Activated CD4-positive, alpha-beta memory T cell treated with anti-CD3 and anti-CD28 coated beads, Interleukin-2, amount 10 ng/mL, durations not matched to agents 7 days and 5 days (primary cell): ENCODE results near the gene MND1. TPM values are rescaled to one million over a fixed set of nuclear protein-coding genes. Genes with fewer than 3 reads are reported as not detected.

Experiments
- CTCF ChIA-PET: fragments of 350-600 bp; sonication (Branson Sonifier 250); formaldehyde crosslinking; loops from one replicate; lab custom pipeline; 2021; ENCODE audit warnings: antibody characterized with exemption, inconsistent platforms; lab: Charles Lee
- POLR2A ChIA-PET: fragments of 350-600 bp; sonication (Branson Sonifier 250); formaldehyde crosslinking; loops from one replicate; lab custom pipeline; 2021; ENCODE audit warnings: antibody characterized with exemption; lab: Charles Lee
- DNase-seq: peaks from one replicate; pipeline ENCODE4 v3.0.0-alpha.2; 2020
- H3K27ac Mint-ChIP-seq: one replicate; pipeline ENCODE4 v1.8.0; 2021; ENCODE audit warnings: mild to moderate bottlenecking, mixed read lengths
- H3K27me3 Mint-ChIP-seq: one replicate; pipeline ENCODE4 v1.8.0; 2021; ENCODE audit warnings: mixed read lengths
- H3K36me3 Mint-ChIP-seq: one replicate; pipeline ENCODE4 v1.8.0; 2021; ENCODE audit warnings: low read depth, mixed read lengths
- H3K4me1 Mint-ChIP-seq: one replicate; pipeline ENCODE4 v1.8.0; 2021; ENCODE audit warnings: mixed read lengths
- H3K4me3 Mint-ChIP-seq: one replicate; pipeline ENCODE4 v1.8.0; 2021; ENCODE audit warnings: mild to moderate bottlenecking, mixed read lengths
- H3K9me3 Mint-ChIP-seq: one replicate; pipeline ENCODE4 v1.8.0; 2021; ENCODE audit warnings: mixed read lengths
- total RNA-seq, 2 experiments: library from RNA; stranded (reverse); gene quantifications; one replicate each; pipeline ENCODE4 v1.2.3, GENCODE V29; 2021

MND1 gene
- total RNA-seq, 2 experiments from 2014 or later: 20.8 to 21.7 TPM

- no peak for DNase-seq
- H3K4me1 Mint-ChIP-seq: no peaks in the 10 kb centered on the region
- POLR2A ChIA-PET: no interaction called here
- no peak overlapping the region for H3K4me3 Mint-ChIP-seq
- no peaks in the 10 kb centered on the region for H3K9me3 Mint-ChIP-seq
- peaks cover 12% of the 10 kb centered on the region for H3K36me3 Mint-ChIP-seq
- no peak overlapping the region for H3K27ac Mint-ChIP-seq
- CTCF ChIA-PET: no interaction called here
- no peaks in the 10 kb centered on the region for H3K27me3 Mint-ChIP-seq
Observed at GRCh38 chr4:153385784-153386183, 41.3 kb downstream of the MND1 start.

DNA sequence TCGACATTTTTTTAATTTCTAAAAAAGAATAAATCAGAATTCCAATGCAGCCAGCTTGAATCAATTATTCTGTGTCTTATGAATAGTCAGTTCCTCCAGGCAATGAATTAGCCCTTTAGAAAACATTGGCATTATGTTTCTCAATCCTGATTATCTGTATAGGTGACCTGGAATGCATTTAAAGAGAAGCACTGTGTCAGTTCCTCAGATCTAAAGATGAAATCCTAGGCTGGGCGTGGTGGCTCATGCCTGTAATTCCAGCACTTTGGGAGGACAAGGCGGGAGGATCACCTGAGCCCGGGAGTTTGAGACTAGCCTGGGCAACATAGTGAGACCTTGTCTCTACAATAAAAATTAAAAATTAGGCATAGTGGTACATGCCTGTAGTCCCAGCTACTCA, 43.5 kb downstream of the MND1 start:
- CTCF ChIA-PET: no interaction called here
- Mint-ChIP-seq H3K4me1 (no peaks in the 10 kb centered on the region), H3K27me3 (no peaks in the 10 kb centered on the region), H3K9me3 (no peaks in the 10 kb centered on the region), H3K27ac (no peak overlapping the region), H3K4me3 (no peak overlapping the region), H3K36me3 (peaks cover 19% of the 10 kb centered on the region)
- POLR2A ChIA-PET: no interaction called here
- DNase-seq: no peak

DNA sequence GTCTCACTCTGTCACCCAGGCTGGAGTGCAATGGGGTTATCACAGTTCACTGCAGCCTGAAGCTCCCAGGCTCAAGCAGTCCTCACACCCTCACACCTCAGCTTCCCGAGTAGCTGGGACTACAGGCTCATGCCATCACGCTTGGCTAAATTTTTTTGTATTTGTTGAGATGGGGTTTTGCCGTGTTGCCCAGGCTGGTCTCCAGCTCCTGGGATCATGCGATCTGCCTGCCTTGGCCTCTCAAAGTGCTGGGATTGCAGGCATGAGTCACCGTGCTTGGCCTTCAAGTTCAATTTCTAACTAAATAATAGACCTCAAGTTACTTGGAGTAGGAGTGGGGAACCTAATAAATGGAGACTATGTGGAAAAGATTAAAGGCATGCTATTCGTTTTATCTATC, 48.9 kb downstream of the MND1 start:
- H3K4me1 Mint-ChIP-seq: peaks cover 3% of the 10 kb centered on the region
- ChIA-PET POLR2A (no interaction called here), CTCF (interaction anchor here (0.6 to 0.8 kb wide), 2 partner anchors 16 to 46 kb away, joined by 3 read pairs; no protein-coding TSS in a partner anchor)
- DNase-seq: no peak
- H3K4me3 Mint-ChIP-seq: no peak overlapping the region
- H3K27me3 Mint-ChIP-seq: no peaks in the 10 kb centered on the region
- no peak overlapping the region for H3K27ac Mint-ChIP-seq
- H3K36me3 Mint-ChIP-seq: peaks cover 10% of the 10 kb centered on the region
- H3K9me3 Mint-ChIP-seq: no peaks in the 10 kb centered on the region

- Mint-ChIP-seq H3K27ac (no peak overlapping the region), H3K4me1 (peaks cover 3% of the 10 kb centered on the region), H3K4me3 (no peak overlapping the region), H3K36me3 (peaks cover 14% of the 10 kb centered on the region), H3K27me3 (no peaks in the 10 kb centered on the region), H3K9me3 (no peaks in the 10 kb centered on the region)
- no peak for DNase-seq
- ChIA-PET CTCF (no interaction called here), POLR2A (no interaction called here)
Observed at GRCh38 chr4:153394945-153395344, 50.5 kb downstream of the MND1 start.

GRCh38 chr4:153398713-153399112, 54.2 kb downstream of the MND1 start:
- Mint-ChIP-seq H3K36me3 (peaks cover 8% of the 10 kb centered on the region), H3K27me3 (no peaks in the 10 kb centered on the region), H3K9me3 (no peaks in the 10 kb centered on the region), H3K4me1 (peaks cover 3% of the 10 kb centered on the region), H3K27ac (no peak overlapping the region), H3K4me3 (no peak overlapping the region)
- no peak for DNase-seq
- CTCF ChIA-PET: interaction anchor here (1.1 kb wide), 1 partner anchor 53 kb away, joined by 3 read pairs; no protein-coding TSS in a partner anchor
- POLR2A ChIA-PET: no interaction called here

- ChIA-PET POLR2A (no interaction called here), CTCF (no interaction called here)
- DNase-seq: no peak
- no peak overlapping the region for H3K4me3 Mint-ChIP-seq
- H3K27me3 Mint-ChIP-seq: no peaks in the 10 kb centered on the region
- no peaks in the 10 kb centered on the region for H3K9me3 Mint-ChIP-seq
- peaks cover 5% of the 10 kb centered on the region for H3K36me3 Mint-ChIP-seq
- peaks cover 3% of the 10 kb centered on the region for H3K4me1 Mint-ChIP-seq
- no peak overlapping the region for H3K27ac Mint-ChIP-seq
Observed at GRCh38 chr4:153399358-153399757, 54.9 kb downstream of the MND1 start.

- Mint-ChIP-seq H3K27ac (no peak overlapping the region), H3K4me1 (no peaks in the 10 kb centered on the region), H3K4me3 (no peak overlapping the region), H3K9me3 (no peaks in the 10 kb centered on the region), H3K27me3 (no peaks in the 10 kb centered on the region), H3K36me3 (peaks cover 12% of the 10 kb centered on the region)
- DNase-seq: no peak
- ChIA-PET POLR2A (no interaction called here), CTCF (no interaction called here)
Observed at GRCh38 chr4:153401501-153401900, 57.0 kb downstream of the MND1 start.

GRCh38 chr4:153402366-153402765, 57.9 kb downstream of the MND1 start:
- no peaks in the 10 kb centered on the region for H3K4me1 Mint-ChIP-seq
- no peak overlapping the region for H3K27ac Mint-ChIP-seq
- CTCF ChIA-PET: no interaction called here
- no peak for DNase-seq
- POLR2A ChIA-PET: no interaction called here
- H3K9me3 Mint-ChIP-seq: no peaks in the 10 kb centered on the region
- no peak overlapping the region for H3K4me3 Mint-ChIP-seq
- peaks cover 15% of the 10 kb centered on the region for H3K36me3 Mint-ChIP-seq
- no peaks in the 10 kb centered on the region for H3K27me3 Mint-ChIP-seq

DNA sequence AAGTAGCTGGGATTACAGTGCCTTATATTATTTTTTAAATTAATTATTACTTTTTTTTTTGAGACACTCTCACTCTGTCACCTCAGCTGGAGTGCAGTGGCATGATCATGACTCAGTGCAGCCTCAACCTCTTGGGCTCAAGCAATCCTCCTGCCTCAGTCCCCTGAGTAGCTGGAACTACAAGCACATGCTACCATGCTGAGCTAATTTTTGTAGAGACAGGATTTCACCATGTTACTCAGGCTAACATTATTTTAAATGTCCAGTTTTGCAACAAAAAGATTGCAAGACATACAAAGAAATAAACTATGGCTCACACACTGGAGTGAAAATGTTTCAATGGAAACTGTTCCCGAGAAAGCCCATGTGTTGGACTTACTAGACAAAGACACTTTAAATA, 59.2 kb downstream of the MND1 start:
- CTCF ChIA-PET: interaction anchor here (1.5 kb wide), 1 partner anchor 29 kb away, joined by 4 read pairs; no protein-coding TSS in a partner anchor
- no peak for DNase-seq
- Mint-ChIP-seq H3K4me3 (no peak overlapping the region), H3K27ac (no peak overlapping the region), H3K27me3 (no peaks in the 10 kb centered on the region), H3K36me3 (peaks cover 18% of the 10 kb centered on the region), H3K4me1 (no peaks in the 10 kb centered on the region), H3K9me3 (no peaks in the 10 kb centered on the region)
- POLR2A ChIA-PET: no interaction called here

GRCh38 chr4:153407906-153408305, 63.4 kb downstream of the MND1 start:
- Mint-ChIP-seq H3K4me3 (no peak overlapping the region), H3K36me3 (peaks cover 19% of the 10 kb centered on the region), H3K4me1 (no peaks in the 10 kb centered on the region), H3K27me3 (no peaks in the 10 kb centered on the region), H3K27ac (no peak overlapping the region), H3K9me3 (no peaks in the 10 kb centered on the region)
- DNase-seq: no peak
- ChIA-PET POLR2A (no interaction called here), CTCF (interaction anchor here (1.1 kb wide), 1 partner anchor 166 kb away, joined by 3 read pairs; no protein-coding TSS in a partner anchor)

GRCh38 chr4:153408932-153409331, 64.4 kb downstream of the MND1 start:
- no peak overlapping the region for H3K27ac Mint-ChIP-seq
- H3K9me3 Mint-ChIP-seq: no peaks in the 10 kb centered on the region
- H3K27me3 Mint-ChIP-seq: no peaks in the 10 kb centered on the region
- no peak overlapping the region for H3K4me3 Mint-ChIP-seq
- no peaks in the 10 kb centered on the region for H3K4me1 Mint-ChIP-seq
- H3K36me3 Mint-ChIP-seq: peaks cover 19% of the 10 kb centered on the region
- CTCF ChIA-PET: interaction anchor here (1.0 to 1.1 kb wide), 2 partner anchors 24 to 165 kb away, joined by 3 read pairs; no protein-coding TSS in a partner anchor
- no peak for DNase-seq
- POLR2A ChIA-PET: no interaction called here

DNA sequence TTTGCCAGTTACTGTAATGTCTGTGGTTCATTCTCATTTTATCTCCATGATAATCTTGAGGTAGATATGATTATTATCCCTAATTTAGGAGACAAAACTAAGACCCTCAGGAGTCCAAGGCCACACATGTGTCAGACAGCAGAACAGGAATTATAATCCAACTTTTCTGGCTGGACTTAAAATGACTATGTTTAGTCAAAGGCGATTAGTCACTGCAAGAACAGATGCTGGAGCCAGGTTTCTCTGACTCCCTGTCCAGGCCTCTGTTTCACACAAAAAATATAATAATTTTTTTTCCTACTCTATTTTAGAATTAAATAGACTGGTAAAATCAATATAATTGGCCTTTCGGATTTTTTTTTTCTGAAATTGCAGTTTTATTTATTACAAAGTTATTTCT, 64.9 kb downstream of the MND1 start:
- POLR2A ChIA-PET: no interaction called here
- H3K4me3 Mint-ChIP-seq: no peak overlapping the region
- CTCF ChIA-PET: interaction anchor here (1.0 kb wide), 1 partner anchor 23 kb away, joined by 3 read pairs; no protein-coding TSS in a partner anchor
- no peaks in the 10 kb centered on the region for H3K27me3 Mint-ChIP-seq
- peaks cover 19% of the 10 kb centered on the region for H3K36me3 Mint-ChIP-seq
- H3K9me3 Mint-ChIP-seq: no peaks in the 10 kb centered on the region
- H3K27ac Mint-ChIP-seq: no peak overlapping the region
- no peaks in the 10 kb centered on the region for H3K4me1 Mint-ChIP-seq
- DNase-seq: no peak

DNA sequence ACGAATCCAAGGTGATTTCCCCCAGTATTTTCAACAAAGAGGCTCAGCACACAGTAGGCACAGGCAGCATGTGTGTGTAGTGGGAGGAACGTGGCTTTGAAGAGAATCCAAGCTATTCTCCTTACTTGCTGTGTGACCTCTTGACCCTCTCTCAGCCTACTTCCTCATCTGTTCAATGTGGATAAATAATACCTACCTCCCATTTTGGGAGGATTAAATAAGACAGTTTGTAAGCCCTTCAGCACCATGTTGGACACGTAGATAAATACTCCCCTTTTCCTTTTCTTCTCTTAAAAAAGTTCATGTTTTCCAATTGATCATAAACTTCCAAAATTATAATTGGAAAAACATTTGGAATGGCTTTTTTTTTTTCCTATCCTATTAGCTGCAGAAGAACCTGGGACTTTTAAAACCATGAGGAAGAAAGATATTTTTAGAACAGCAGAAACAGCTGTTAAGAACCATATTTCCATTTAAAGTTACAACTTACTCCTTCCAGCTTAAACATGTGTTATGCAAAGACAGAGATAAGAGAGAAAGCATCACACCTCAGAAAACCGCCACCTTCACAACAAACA, 65.5 kb downstream of the MND1 start:
- DNase-seq: no peak
- no peak overlapping the region for H3K4me3 Mint-ChIP-seq
- H3K36me3 Mint-ChIP-seq: peaks cover 16% of the 10 kb centered on the region
- H3K9me3 Mint-ChIP-seq: no peaks in the 10 kb centered on the region
- H3K27me3 Mint-ChIP-seq: no peaks in the 10 kb centered on the region
- ChIA-PET POLR2A (no interaction called here), CTCF (no interaction called here)
- H3K27ac Mint-ChIP-seq: no peak overlapping the region
- no peaks in the 10 kb centered on the region for H3K4me1 Mint-ChIP-seq

- no peaks in the 10 kb centered on the region for H3K9me3 Mint-ChIP-seq
- POLR2A ChIA-PET: no interaction called here
- H3K4me1 Mint-ChIP-seq: peaks cover 2% of the 10 kb centered on the region
- no peak overlapping the region for H3K4me3 Mint-ChIP-seq
- CTCF ChIA-PET: no interaction called here
- DNase-seq: no peak
- H3K27ac Mint-ChIP-seq: no peak overlapping the region
- H3K36me3 Mint-ChIP-seq: peaks cover 6% of the 10 kb centered on the region
- H3K27me3 Mint-ChIP-seq: no peaks in the 10 kb centered on the region
Observed at GRCh38 chr4:153413842-153414241, 69.4 kb downstream of the MND1 start.
